HCT116 (cell line): ENCODE measurements around the gene APLN. TPM values are rescaled to one million over a fixed set of nuclear protein-coding genes. Genes with fewer than 3 reads are reported as not detected.

Experiments
- ATAC-seq: fragments of 200-7000 bp; cut with Tn5 transposase; 2 replicates; pipeline ENCODE4 v1.9.1; 2020; ENCODE audit warnings: mild to moderate bottlenecking, moderate library complexity
- BruUV-seq: library from RNA; stranded (reverse); fragments of 400-500 nt; replicated peaks from 2 replicates; lab custom pipeline; 2021; lab: Mats Ljungman, UMichigan
- CTCF ChIA-PET: fragments of 300-600 bp; sonication (Branson Sonifier 250); formaldehyde crosslinking; loops from one replicate; lab custom pipeline; 2021; ENCODE audit warnings: antibody characterized with exemption; lab: Charles Lee
- POLR2A ChIA-PET: fragments of 300-600, 350-600 bp; sonication (Branson Sonifier 250); formaldehyde crosslinking; loops from one replicate; lab custom pipeline; 2021; ENCODE audit warnings: antibody characterized with exemption; lab: Charles Lee
- RAD21 ChIA-PET, 2 experiments: fragments of 300-600 bp; sonication (Branson Sonifier 250); formaldehyde crosslinking; loops; one replicate each; lab custom pipeline; 2023; ENCODE audit warnings: low total read pairs in 2 of 2; ENCODE audit not compliant: uncharacterized antibody in 2 of 2, unreplicated experiment in 2 of 2, low non-redundant PET in 1 of 2; lab: Charles Lee
- DNase-seq: peaks from one replicate; pipeline ENCODE4 v3.0.0-alpha.2; 2010; ENCODE audit warnings: low read depth, low spot score
- H2AFZ ChIP-seq: fragments of 200-600 bp; shearing (Covaris generic), sonication (generic); 2 replicates; pipeline ENCODE4 v1.6.1; 2017; ENCODE audit warnings: low read depth, mixed run types, mixed read lengths, antibody characterized with exemption, low read length; ENCODE audit not compliant: poor library complexity, severe bottlenecking
- H3K27ac ChIP-seq: 2 replicates; pipeline ENCODE4 v1.5.1; 2012; ENCODE audit warnings: low read depth, low read length
- H3K27me3 ChIP-seq: fragments of 200-600 bp; sonication (generic); 2 replicates; pipeline ENCODE4 v1.6.1; 2016; ENCODE audit warnings: mixed run types, low read length, mixed read lengths; ENCODE audit not compliant: insufficient read depth
- H3K36me3 ChIP-seq, 2 experiments: fragments of 200-500 bp in 1 of 2; fragments of 200-600 bp in 1 of 2; sonication (Bioruptor generic) in 1 of 2; sonication (generic) in 1 of 2; 2 replicates each; pipeline versions ENCODE4 v1.5.1 to v1.6.1; 2014 to 2016; ENCODE audit warnings: low read length in 2 of 2, inconsistent platforms in 1 of 2, mixed read lengths in 1 of 2, mixed run types in 1 of 2; ENCODE audit not compliant: insufficient read depth in 2 of 2, control insufficient read depth in 1 of 2
- H3K4me1 ChIP-seq, 2 experiments: fragments of 200-600 bp in 1 of 2; sonication (generic) in 1 of 2; 2 replicates each; pipeline versions ENCODE4 v1.5.1 to v1.6.1; 2012 to 2017; ENCODE audit warnings: low read length in 2 of 2, inconsistent platforms in 1 of 2, mild to moderate bottlenecking in 1 of 2, mixed read lengths in 1 of 2, mixed run types in 1 of 2, moderate library complexity in 1 of 2; ENCODE audit not compliant: insufficient read depth in 2 of 2, control insufficient read depth in 1 of 2
- H3K4me2 ChIP-seq: fragments of 200-600 bp; sonication (generic); 2 replicates; pipeline ENCODE4 v1.6.1; 2017; ENCODE audit warnings: mixed run types, low read length, mixed read lengths
- H3K4me3 ChIP-seq, 2 experiments: fragments of 200-600 bp in 1 of 2; sonication (generic) in 1 of 2; replicated peaks in 1 of 2; 2 replicates each; pipeline ENCODE4 v1.5.1; 2011 to 2016; ENCODE audit warnings: low read length in 2 of 2, control low read depth in 1 of 2, low read depth in 1 of 2, mild to moderate bottlenecking in 1 of 2, mixed read lengths in 1 of 2, mixed run types in 1 of 2
- H3K79me2 ChIP-seq: fragments of 200-600 bp; sonication (generic); 2 replicates; pipeline ENCODE4 v1.6.1; 2017; ENCODE audit warnings: mild to moderate bottlenecking, mixed run types, low read length, moderate library complexity, mixed read lengths; ENCODE audit not compliant: insufficient read depth
- H3K9ac ChIP-seq: fragments of 200-600 bp; sonication (generic); 2 replicates; pipeline ENCODE4 v1.6.1; 2016; ENCODE audit warnings: low read length, mixed read lengths
- H3K9me2 ChIP-seq: fragments of 200-600 bp; sonication (generic), shearing (Covaris generic); 2 replicates; pipeline ENCODE4 v1.6.1; 2017; ENCODE audit warnings: mixed run types, mild to moderate bottlenecking, moderate library complexity; ENCODE audit not compliant: insufficient read depth
- H3K9me3 ChIP-seq, 2 experiments: fragments of 200-500 bp in 1 of 2; fragments of 200-600 bp in 1 of 2; sonication (Bioruptor generic) in 1 of 2; sonication (generic) in 1 of 2; 2 replicates each; pipeline ENCODE4 v1.6.1; 2014 to 2017; ENCODE audit warnings: low read length in 2 of 2, mixed read lengths in 2 of 2, inconsistent platforms in 1 of 2, low read depth in 1 of 2, mild to moderate bottlenecking in 1 of 2, mixed run types in 1 of 2, moderate library complexity in 1 of 2; ENCODE audit not compliant: control insufficient read depth in 1 of 2, insufficient read depth in 1 of 2
- H4K20me1 ChIP-seq: fragments of 200-600 bp; sonication (generic), shearing (Covaris generic); 2 replicates; pipeline ENCODE4 v1.6.1; 2017; ENCODE audit warnings: mixed run types, mild to moderate bottlenecking, moderate library complexity; ENCODE audit not compliant: insufficient read depth
- EGR1 ChIP-seq: IDR thresholded peaks from 2 replicates; pipeline ENCODE4 v1.6.1; 2012; ENCODE audit warnings: low read depth
- FOSL1 ChIP-seq: IDR thresholded peaks from 2 replicates; pipeline ENCODE4 v1.6.1; 2012; ENCODE audit warnings: low read depth
- MAX ChIP-seq: IDR thresholded peaks from 2 replicates; pipeline ENCODE4 v1.6.1; 2012
- POLR2A ChIP-seq: IDR thresholded peaks from 2 replicates; pipeline ENCODE4 v1.7.0; 2011; ENCODE audit warnings: borderline replicate concordance; ENCODE audit not compliant: insufficient read depth, insufficient read length; ENCODE audit errors: extremely low read depth
- POLR2AphosphoS5 ChIP-seq: IDR thresholded peaks from 2 replicates; pipeline ENCODE4 v1.6.1; 2011; ENCODE audit warnings: mild to moderate bottlenecking, low read depth, low read length, moderate library complexity
- REST ChIP-seq: IDR thresholded peaks from 2 replicates; pipeline ENCODE4 v1.6.1; 2012; ENCODE audit warnings: low read depth
- SP1 ChIP-seq: IDR thresholded peaks from 2 replicates; pipeline ENCODE4 v1.6.1; 2012; ENCODE audit warnings: low read depth
- TCF7L2 ChIP-seq: IDR thresholded peaks from 2 replicates; pipeline ENCODE4 v1.7.0; 2011; ENCODE audit warnings: borderline replicate concordance, inconsistent platforms; ENCODE audit not compliant: insufficient read depth, insufficient read length; ENCODE audit errors: extremely low read depth
- ZBTB33 ChIP-seq: IDR thresholded peaks from 2 replicates; pipeline ENCODE4 v1.6.1; 2011; ENCODE audit warnings: mild to moderate bottlenecking, low read length, moderate library complexity; ENCODE audit not compliant: insufficient replicate concordance; ENCODE audit errors: extremely low read depth
- ZFX ChIP-seq: fragments of 450-650 bp; IDR thresholded peaks from 2 replicates; pipeline ENCODE4 v1.6.1; 2017
- intact Hi-C: fragments of 100-400 bp; cut with micrococcal nuclease; formaldehyde crosslinking; loops from 2 replicates; pipeline ENCODE4 v1.10.0; 2022
- total RNA-seq: library from RNA; stranded (reverse); gene quantifications from one replicate; pipeline ENCODE4 v1.2.1, GENCODE V29; 2021; ENCODE audit not compliant: unreplicated experiment

APLN gene
- total RNA-seq, 1 experiment from 2014 or later: 0.22 TPM

DNA sequence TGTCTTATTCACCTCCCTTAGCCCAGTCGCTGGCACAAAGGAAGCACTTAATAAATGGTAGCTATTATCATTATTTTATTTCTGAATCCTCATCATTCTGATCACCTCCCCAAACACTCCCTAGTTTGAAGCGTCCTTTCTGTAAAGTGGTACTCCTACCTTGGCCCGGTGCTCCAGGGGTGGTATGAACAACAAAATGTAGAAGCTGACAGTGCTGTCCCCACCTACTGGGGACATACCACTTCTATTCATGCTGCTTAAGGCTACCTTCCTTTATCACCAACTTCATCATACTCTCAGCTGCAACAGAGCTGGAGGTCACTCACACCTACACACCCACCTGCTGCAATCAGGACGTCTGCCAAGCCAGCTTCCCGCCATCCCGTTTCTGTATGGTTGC, 40.8 kb upstream of the APLN start:
- Histone ChIP-seq H3K36me3 (no peaks in the 10 kb centered on the region), H3K9ac (no peak overlapping the region), H3K79me2 (no peaks in the 10 kb centered on the region), H3K9me3 (no peaks in the 10 kb centered on the region), H3K27ac (no peak overlapping the region), H3K27me3 (no peaks in the 10 kb centered on the region), H3K4me3 (no peak overlapping the region), H3K9me2 (no peaks in the 10 kb centered on the region), H2AFZ (no peak overlapping the region), H3K4me2 (no peak overlapping the region)
- intact Hi-C loops: no loop called here
- DNase-seq (no peak), ATAC-seq (no peak)
- POLR2A ChIA-PET: no interaction called here
- BruUV-seq: no TSS peak
- CTCF ChIA-PET: no interaction called here
- RAD21 ChIA-PET: interaction anchor here in 1 of 2 experiments (0.6 kb wide), 1 partner anchor 12 kb away, joined by 3 read pairs; no protein-coding TSS in a partner anchor
- TF ChIP-seq TCF7L2: no peak
- no peak for TF ChIP-seq POLR2A
- no peak for TF ChIP-seq MAX
- no peak for TF ChIP-seq ZFX
- TF ChIP-seq FOSL1: no peak
- no peak for TF ChIP-seq SP1
- no peak for TF ChIP-seq EGR1
- no peak for TF ChIP-seq REST
- TF ChIP-seq POLR2AphosphoS5: no peak
- TF ChIP-seq ZBTB33: no peak
- TF ChIP-seq, all 23 proteins: peak for 0
- no peaks in the 10 kb centered on the region for H4K20me1 ChIP-seq
- H3K4me1 ChIP-seq: peaks cover 0 to 6% of the 10 kb centered on the region in 2 experiments; a peak in 1 of 4 replicates
